ENCODE data around the gene DERA.
"Not testable (repeated sequence)": the region's sequence is repeated elsewhere in the genome, so short reads cannot be mapped to it uniquely, and the experiment has no call there.

The DERA gene

GRCh38 chr12:15910864-15911721 is at the start of gene DERA:
DERA (plus strand) TSS chr12:15911332; CDS start chr12:15911384, 52 bp downstream.
- peak within 1 kb of the TSS; percentile 87 for H3K27ac ChIP-seq
- no peak for DNase-seq (ENCODE audit: low read depth, low spot score)

GRCh38 chr12:15861404-15861803 is 49.7 kb upstream of the DERA start:
- H3K27ac ChIP-seq, result no peak overlapping the region
- no peak for DNase-seq (ENCODE audit: low read depth, low spot score)

GRCh38 chr12:15862840-15863239 is 48.3 kb upstream of the DERA start:
- DNase-seq (ENCODE audit: low read depth, low spot score), result no peak

GRCh38 chr12:15863372-15863771 is 47.8 kb upstream of the DERA start:
- H3K27ac ChIP-seq, result no peak overlapping the region
- DNase-seq (ENCODE audit: low read depth, low spot score), result no peak

More at GRCh38 chr12:15862840-15863239, 48.3 kb upstream of the DERA start:
- no peak overlapping the region for H3K27ac ChIP-seq

GRCh38 chr12:15863984-15864383 is 47.1 kb upstream of the DERA start:
- no peak for DNase-seq (ENCODE audit: low read depth, low spot score)
- no peak overlapping the region for H3K27ac ChIP-seq

- H3K27ac ChIP-seq, result no peak overlapping the region
Observed at GRCh38 chr12:15868186-15868585, 42.9 kb upstream of the DERA start.

GRCh38 chr12:15873556-15873955 is 37.6 kb upstream of the DERA start:
- H3K27ac ChIP-seq, result no peak overlapping the region
- DNase-seq (ENCODE audit: low read depth, low spot score), result no peak

More at GRCh38 chr12:15868186-15868585, 42.9 kb upstream of the DERA start:
- no peak for DNase-seq (ENCODE audit: low read depth, low spot score)

GRCh38 chr12:15874556-15875145 is 36.5 kb upstream of the DERA start:
- H3K27ac ChIP-seq; DNase-seq (ENCODE audit: low read depth, low spot score): not testable (repeated sequence)

- H3K27ac ChIP-seq, result no peak overlapping the region
- DNase-seq (ENCODE audit: low read depth, low spot score), result no peak
Observed at GRCh38 chr12:15875863-15876262, 35.3 kb upstream of the DERA start.

- no peak for DNase-seq (ENCODE audit: low read depth, low spot score)
- H3K27ac ChIP-seq, result no peak overlapping the region
Observed at GRCh38 chr12:15879413-15879812, 31.7 kb upstream of the DERA start.

- DNase-seq (ENCODE audit: low read depth, low spot score), result no peak
- H3K27ac ChIP-seq, result no peak overlapping the region
Observed at GRCh38 chr12:15880721-15881120, 30.4 kb upstream of the DERA start.

- DNase-seq (ENCODE audit: low read depth, low spot score), result peak; percentile 84
- H3K27ac ChIP-seq, result peak within 1 kb of the TSS; percentile 90
Observed at GRCh38 chr12:15882118-15882971, 28.8 kb upstream of the DERA start, which contains the start of gene STRAP. STRAP (plus strand) TSS chr12:15882387; CDS start chr12:15882708, 321 bp downstream.

GRCh38 chr12:15883536-15883935 is 27.6 kb upstream of the DERA start:
- no peak overlapping the region for H3K27ac ChIP-seq
- DNase-seq (ENCODE audit: low read depth, low spot score), result no peak

GRCh38 chr12:15886372-15887042 is 24.6 kb upstream of the DERA start:
- no peak overlapping the region for H3K27ac ChIP-seq
- no peak for DNase-seq (ENCODE audit: low read depth, low spot score)

- no peak overlapping the region for H3K27ac ChIP-seq
Observed at GRCh38 chr12:15887043-15887817, 23.9 kb upstream of the DERA start.

GRCh38 chr12:15892645-15893259 is 18.4 kb upstream of the DERA start:
- H3K27ac ChIP-seq, result no peak overlapping the region
- no peak for DNase-seq (ENCODE audit: low read depth, low spot score)

More at GRCh38 chr12:15887043-15887817, 23.9 kb upstream of the DERA start:
- no peak for DNase-seq (ENCODE audit: low read depth, low spot score)

- DNase-seq (ENCODE audit: low read depth, low spot score), result no peak
- no peak overlapping the region for H3K27ac ChIP-seq
Observed at GRCh38 chr12:15893260-15893659, 17.9 kb upstream of the DERA start.

GRCh38 chr12:15896867-15897266 is 14.3 kb upstream of the DERA start:
- H3K27ac ChIP-seq, result no peak overlapping the region

GRCh38 chr12:15897433-15897832 is 13.7 kb upstream of the DERA start:
- DNase-seq (ENCODE audit: low read depth, low spot score), result no peak
- no peak overlapping the region for H3K27ac ChIP-seq

More at GRCh38 chr12:15896867-15897266, 14.3 kb upstream of the DERA start:
- no peak for DNase-seq (ENCODE audit: low read depth, low spot score)
